SK-N-SH (cell line): ENCODE measurements around the gene UCKL1. TPM values are rescaled to one million over a fixed set of nuclear protein-coding genes. Genes with fewer than 3 reads are reported as not detected.

ENCODE experiments used
- CTCF ChIA-PET: fragments of 300-600, 350-600 bp; formaldehyde crosslinking; extraction: SDS; loops from one replicate; lab custom pipeline; 2021; lab: Yijun Ruan, JAX
- POLR2A ChIA-PET: fragments of 350-600 bp; sonication (Branson Sonifier 250); formaldehyde crosslinking; extraction: SDS; loops from one replicate; lab custom pipeline; 2020; ENCODE audit warnings: antibody characterized with exemption, inconsistent platforms; lab: Yijun Ruan, JAX
- DNase-seq: peaks from one replicate; pipeline ENCODE4 v3.0.0; 2012
- H2AFZ ChIP-seq: fragments of 200-600 bp; sonication (generic); 2 replicates; pipeline ENCODE4 v1.8.1; 2016; ENCODE audit warnings: antibody characterized with exemption, mild to moderate bottlenecking, low read depth
- H3F3A ChIP-seq: fragments of 200-600 bp; sonication (generic); replicated peaks from 2 replicates; pipeline ENCODE3; 2016; ENCODE audit warnings: antibody characterized with exemption, mild to moderate bottlenecking; ENCODE audit not compliant: insufficient read depth
- H3K27ac ChIP-seq, 2 experiments: fragments of 200-500 bp in 1 of 2; fragments of 200-600 bp in 1 of 2; sonication (Bioruptor generic) in 1 of 2; sonication (generic), shearing (Covaris generic) in 1 of 2; 2 replicates each; pipeline versions ENCODE4 v1.5.1 to v1.6.1; 2014 to 2016; ENCODE audit warnings: low read depth in 2 of 2, inconsistent platforms in 1 of 2, low read length in 1 of 2, mild to moderate bottlenecking in 1 of 2, mixed read lengths in 1 of 2
- H3K27me3 ChIP-seq: fragments of 200-600 bp; sonication (generic), shearing (Covaris generic); 2 replicates; pipeline ENCODE4 v1.6.1; 2016; ENCODE audit warnings: mixed run types; ENCODE audit not compliant: insufficient read depth
- H3K36me3 ChIP-seq, 2 experiments: fragments of 200-500 bp in 1 of 2; fragments of 200-600 bp in 1 of 2; sonication (Bioruptor generic) in 1 of 2; sonication (generic) in 1 of 2; replicated peaks in 1 of 2; 2 replicates each; pipeline versions ENCODE3 to v1.5.1; 2014 to 2016; ENCODE audit warnings: low read length in 1 of 2, mild to moderate bottlenecking in 1 of 2; ENCODE audit not compliant: insufficient read depth in 2 of 2, control insufficient read depth in 1 of 2
- H3K4me1 ChIP-seq, 2 experiments: fragments of 200-500 bp in 1 of 2; fragments of 200-600 bp in 1 of 2; sonication (Bioruptor generic) in 1 of 2; sonication (generic), shearing (Covaris generic) in 1 of 2; 2 replicates each; pipeline versions ENCODE4 v1.5.1 to v1.6.1; 2014 to 2016; ENCODE audit warnings: low read depth in 1 of 2, low read length in 1 of 2, mixed run types in 1 of 2; ENCODE audit not compliant: insufficient read depth in 2 of 2, control insufficient read depth in 1 of 2
- H3K4me2 ChIP-seq: fragments of 200-600 bp; sonication (generic), shearing (Covaris generic); 2 replicates; pipeline ENCODE4 v1.6.1; 2017; ENCODE audit warnings: mixed run types
- H3K4me3 ChIP-seq, 2 experiments: fragments of 200-500 bp in 1 of 2; fragments of 200-600 bp in 1 of 2; sonication (Bioruptor generic) in 1 of 2; sonication (generic), shearing (Covaris generic) in 1 of 2; 2 replicates each; pipeline versions ENCODE4 v1.5.1 to v1.8.1; 2014 to 2016; ENCODE audit warnings: low read depth in 2 of 2, inconsistent platforms in 1 of 2, low read length in 1 of 2, mild to moderate bottlenecking in 1 of 2, mixed read lengths in 1 of 2, moderate library complexity in 1 of 2
- H3K79me2 ChIP-seq: fragments of 200-600 bp; sonication (generic); 2 replicates; pipeline ENCODE4 v1.8.1; 2017; ENCODE audit warnings: mild to moderate bottlenecking; ENCODE audit not compliant: insufficient read depth
- H3K9ac ChIP-seq: fragments of 200-600 bp; sonication (generic); 2 replicates; pipeline ENCODE4 v1.6.1; 2017; ENCODE audit warnings: mixed run types
- H3K9me2 ChIP-seq: fragments of 200-600 bp; sonication (generic); 2 replicates; pipeline ENCODE4 v1.6.1; 2017; ENCODE audit warnings: mixed run types
- H3K9me3 ChIP-seq: fragments of 200-600 bp; sonication (generic); 2 replicates; pipeline ENCODE4 v1.6.1; 2017; ENCODE audit warnings: mixed run types, mild to moderate bottlenecking, moderate library complexity
- H4K20me1 ChIP-seq: fragments of 200-600 bp; sonication (generic); 2 replicates; pipeline ENCODE4 v1.6.1; 2017; ENCODE audit warnings: mild to moderate bottlenecking, mixed run types; ENCODE audit not compliant: insufficient read depth
- EZH2phosphoT487 ChIP-seq: fragments of 200-600 bp; sonication (generic); IDR thresholded peaks from 2 replicates; pipeline ENCODE4 v1.6.1; 2017; ENCODE audit warnings: low read depth, mixed run types, mild to moderate bottlenecking, antibody characterized with exemption, moderate library complexity, borderline replicate concordance
- FOXJ3 ChIP-seq: sonication (generic); formaldehyde crosslinking; IDR thresholded peaks from 2 replicates; pipeline ENCODE4 v1.5.1; 2020; ENCODE audit warnings: mild to moderate bottlenecking, missing genetic modification reagents
- FOXM1 ChIP-seq: IDR thresholded peaks from 2 replicates; pipeline ENCODE4 v1.4.0; 2012; ENCODE audit warnings: low read depth, mild to moderate bottlenecking
- GABPA ChIP-seq: IDR thresholded peaks from 2 replicates; pipeline ENCODE4 v1.4.0; 2012; ENCODE audit warnings: low read depth, mild to moderate bottlenecking
- MAX ChIP-seq: IDR thresholded peaks from 2 replicates; pipeline ENCODE4 v1.4.0; 2012; ENCODE audit warnings: low read depth
- MEF2A ChIP-seq: IDR thresholded peaks from 2 replicates; pipeline ENCODE4 v1.4.0; 2012; ENCODE audit warnings: low read depth, borderline replicate concordance
- NFIC ChIP-seq: IDR thresholded peaks from 2 replicates; pipeline ENCODE4 v1.4.0; 2012; ENCODE audit warnings: borderline replicate concordance
- NRF1 ChIP-seq: IDR thresholded peaks from 2 replicates; pipeline ENCODE4 v1.6.1; 2012; ENCODE audit warnings: low read depth, mild to moderate bottlenecking, low read length
- PBX3 ChIP-seq: IDR thresholded peaks from 2 replicates; pipeline ENCODE4; 2012
- POLR2AphosphoS5 ChIP-seq: IDR thresholded peaks from 2 replicates; pipeline ENCODE4 v1.6.1; 2012; ENCODE audit warnings: low read depth, low read length
- RCOR1 ChIP-seq: fragments of 150-350 bp; IDR thresholded peaks from 2 replicates; pipeline ENCODE4 v1.6.1; 2017; ENCODE audit warnings: antibody characterized with exemption, low read length
- RXRA ChIP-seq: IDR thresholded peaks from 2 replicates; pipeline ENCODE4 v1.4.0; 2012; ENCODE audit warnings: low read depth, mild to moderate bottlenecking, borderline replicate concordance
- SMC3 ChIP-seq: IDR thresholded peaks from 2 replicates; pipeline ENCODE4 v1.6.1; 2012; ENCODE audit warnings: low read depth, low read length, improper control_type of control experiment
- TAF1 ChIP-seq: IDR thresholded peaks from 2 replicates; pipeline ENCODE4 v1.6.1; 2012; ENCODE audit warnings: low read depth, mild to moderate bottlenecking, low read length, moderate library complexity, borderline replicate concordance
- TCF12 ChIP-seq: IDR thresholded peaks from 2 replicates; pipeline ENCODE4 v1.4.0; 2012
- YY1 ChIP-seq: IDR thresholded peaks from 2 replicates; pipeline ENCODE4 v1.4.0; 2012; ENCODE audit warnings: low read depth, mild to moderate bottlenecking
- WGBS: methylation state at CpG from one replicate; pipeline ENCODE4 v1.1.6; 2017; ENCODE audit warnings: low lambda C conversion rate; 5-methylcytosine and 5-hydroxymethylcytosine counted together
- polyA plus RNA-seq, 3 experiments: library from polyadenylated mRNA; depleted of rRNA; stranded (reverse); fragments of >200 nt; gene quantifications; 2 replicates each; pipeline ENCODE4 v1.2.3, GENCODE V29; 2012
- TF ChIP-seq, protein P1 (sequence below): IDR thresholded peaks from 2 replicates; pipeline ENCODE4 v1.4.0; 2012; ENCODE audit warnings: low read depth, borderline replicate concordance
- TF ChIP-seq, protein P2 (sequence below): fragments of 150-350 bp; IDR thresholded peaks from 2 replicates; pipeline ENCODE4 v1.6.1; 2016; ENCODE audit warnings: mild to moderate bottlenecking, low read depth, low read length

Gene UCKL1
- polyA plus RNA-seq, 1 of the 3 experiments (the other 2 are of a cell fraction), result 71.6 TPM

DNA sequence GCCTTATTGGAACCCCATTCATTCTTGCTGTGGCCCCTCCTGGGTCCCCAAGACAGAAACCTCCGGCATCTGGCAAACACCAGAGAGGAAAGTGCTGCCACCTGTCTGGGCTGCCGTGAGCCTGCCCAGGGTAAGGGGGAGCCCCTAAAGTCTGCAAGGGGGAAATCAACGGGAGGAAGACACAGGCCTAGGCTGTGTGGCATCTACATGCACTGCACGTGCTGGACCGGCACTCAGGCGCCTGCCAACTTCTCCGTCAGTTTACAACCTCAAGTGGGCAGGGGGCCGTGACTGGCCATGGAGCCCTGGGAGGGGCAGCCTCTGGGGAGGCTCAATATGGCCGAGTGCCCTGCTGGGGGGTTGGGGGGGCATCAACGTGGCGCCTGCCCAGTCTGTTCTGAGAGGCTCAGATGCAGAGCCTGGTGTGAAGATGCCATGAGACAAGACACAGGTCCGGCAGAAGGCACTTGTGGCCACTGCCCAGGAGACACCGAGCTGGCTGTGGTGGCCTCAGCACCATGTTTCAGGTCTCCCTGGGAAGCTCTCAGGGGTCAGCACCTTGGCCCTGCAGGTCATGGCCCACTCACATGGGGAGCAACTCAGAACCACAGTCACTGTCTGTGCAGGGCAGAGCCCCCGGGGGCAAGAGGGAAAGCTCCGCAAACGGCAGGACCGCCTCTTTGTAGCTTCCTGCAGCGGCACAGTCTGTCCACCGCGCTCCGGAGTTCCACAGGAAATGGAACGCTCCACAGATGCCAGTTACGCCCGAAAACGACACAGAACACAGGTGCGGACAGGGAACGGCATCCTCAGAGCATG is 8.4 kb downstream of the UCKL1 start:
- WGBS, result 61% methylated on average over 10 of the region's 27 CpGs
- H3K27ac ChIP-seq, result peak overlapping the region in 1 of 2 experiments; percentile 81; a peak in 2 of 4 replicates
- no peak for DNase-seq
- no peak for TF ChIP-seq NFIC
- no peak for TF ChIP-seq POLR2AphosphoS5
- TF ChIP-seq RCOR1, result no peak
- no peak for TF ChIP-seq GABPA
- no peak for TF ChIP-seq YY1
- no peak for TF ChIP-seq MAX
- no peak for TF ChIP-seq RXRA
- TF ChIP-seq SMC3, result no peak
- no peak for TF ChIP-seq TCF12
- no peak for TF ChIP-seq NRF1
- TF ChIP-seq FOXM1, result no peak
- TF ChIP-seq, protein P1, sequence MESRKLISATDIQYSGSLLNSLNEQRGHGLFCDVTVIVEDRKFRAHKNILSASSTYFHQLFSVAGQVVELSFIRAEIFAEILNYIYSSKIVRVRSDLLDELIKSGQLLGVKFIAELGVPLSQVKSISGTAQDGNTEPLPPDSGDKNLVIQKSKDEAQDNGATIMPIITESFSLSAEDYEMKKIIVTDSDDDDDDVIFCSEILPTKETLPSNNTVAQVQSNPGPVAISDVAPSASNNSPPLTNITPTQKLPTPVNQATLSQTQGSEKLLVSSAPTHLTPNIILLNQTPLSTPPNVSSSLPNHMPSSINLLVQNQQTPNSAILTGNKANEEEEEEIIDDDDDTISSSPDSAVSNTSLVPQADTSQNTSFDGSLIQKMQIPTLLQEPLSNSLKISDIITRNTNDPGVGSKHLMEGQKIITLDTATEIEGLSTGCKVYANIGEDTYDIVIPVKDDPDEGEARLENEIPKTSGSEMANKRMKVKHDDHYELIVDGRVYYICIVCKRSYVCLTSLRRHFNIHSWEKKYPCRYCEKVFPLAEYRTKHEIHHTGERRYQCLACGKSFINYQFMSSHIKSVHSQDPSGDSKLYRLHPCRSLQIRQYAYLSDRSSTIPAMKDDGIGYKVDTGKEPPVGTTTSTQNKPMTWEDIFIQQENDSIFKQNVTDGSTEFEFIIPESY, result no peak
- TF ChIP-seq MEF2A, result no peak
- TF ChIP-seq EZH2phosphoT487, result no peak
- TF ChIP-seq TAF1, result no peak
- TF ChIP-seq, protein P2, sequence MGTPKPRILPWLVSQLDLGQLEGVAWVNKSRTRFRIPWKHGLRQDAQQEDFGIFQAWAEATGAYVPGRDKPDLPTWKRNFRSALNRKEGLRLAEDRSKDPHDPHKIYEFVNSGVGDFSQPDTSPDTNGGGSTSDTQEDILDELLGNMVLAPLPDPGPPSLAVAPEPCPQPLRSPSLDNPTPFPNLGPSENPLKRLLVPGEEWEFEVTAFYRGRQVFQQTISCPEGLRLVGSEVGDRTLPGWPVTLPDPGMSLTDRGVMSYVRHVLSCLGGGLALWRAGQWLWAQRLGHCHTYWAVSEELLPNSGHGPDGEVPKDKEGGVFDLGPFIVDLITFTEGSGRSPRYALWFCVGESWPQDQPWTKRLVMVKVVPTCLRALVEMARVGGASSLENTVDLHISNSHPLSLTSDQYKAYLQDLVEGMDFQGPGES, result no peak
- no peak for TF ChIP-seq FOXJ3 (CRISPR knock-in tag)
- no peak for TF ChIP-seq PBX3
- no peak overlapping the region; a peak in 1 of 4 replicates for H3K4me3 ChIP-seq
- peak overlapping the region; percentile 15; the same call in 1 of the 2 replicates for H3K4me2 ChIP-seq
- no peak overlapping the region for H2AFZ ChIP-seq
- no peak overlapping the region for H3K9ac ChIP-seq
- H3K9me3 ChIP-seq, result no peaks in the 10 kb centered on the region
- peaks cover 14 to 47% of the 10 kb centered on the region in 2 experiments; a peak in 3 of 4 replicates for H3K4me1 ChIP-seq
- peaks cover 25% of the 10 kb centered on the region for H3F3A ChIP-seq
- no peaks in the 10 kb centered on the region for H3K9me2 ChIP-seq
- ChIA-PET CTCF (no interaction called here), POLR2A (no interaction called here)
- H3K36me3 ChIP-seq, result peaks cover 0 to 27% of the 10 kb centered on the region in 2 experiments
- H3K27me3 ChIP-seq, result no peaks in the 10 kb centered on the region
- H3K79me2 ChIP-seq, result peaks cover 60% of the 10 kb centered on the region
- peaks cover 94% of the 10 kb centered on the region for H4K20me1 ChIP-seq
